GM18867 (cell line): Measurements from ENCODE around the gene CDH6.
"Not testable (repeated sequence)": the region's sequence is repeated elsewhere in the genome, so short reads cannot be mapped to it uniquely, and the experiment has no call there.

Experiments used
- ATAC-seq: cut with Tn5 transposase; IDR thresholded peaks from one replicate; pipeline ENCODE4 v1.9.1; 2021; ENCODE audit warnings: mild to moderate bottlenecking, moderate library complexity; ENCODE audit not compliant: unreplicated experiment

Gene CDH6

DNA sequence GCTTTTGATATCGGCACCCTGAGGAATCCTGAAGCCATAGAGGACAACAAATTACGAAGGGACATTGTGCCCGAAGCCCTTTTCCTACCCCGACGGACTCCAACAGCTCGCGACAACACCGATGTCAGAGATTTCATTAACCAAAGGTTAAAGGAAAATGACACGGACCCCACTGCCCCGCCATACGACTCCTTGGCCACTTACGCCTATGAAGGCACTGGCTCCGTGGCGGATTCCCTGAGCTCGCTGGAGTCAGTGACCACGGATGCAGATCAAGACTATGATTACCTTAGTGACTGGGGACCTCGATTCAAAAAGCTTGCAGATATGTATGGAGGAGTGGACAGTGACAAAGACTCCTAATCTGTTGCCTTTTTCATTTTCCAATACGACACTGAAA, 129.5 kb downstream of the CDH6 start:
- no peak for ATAC-seq

DNA sequence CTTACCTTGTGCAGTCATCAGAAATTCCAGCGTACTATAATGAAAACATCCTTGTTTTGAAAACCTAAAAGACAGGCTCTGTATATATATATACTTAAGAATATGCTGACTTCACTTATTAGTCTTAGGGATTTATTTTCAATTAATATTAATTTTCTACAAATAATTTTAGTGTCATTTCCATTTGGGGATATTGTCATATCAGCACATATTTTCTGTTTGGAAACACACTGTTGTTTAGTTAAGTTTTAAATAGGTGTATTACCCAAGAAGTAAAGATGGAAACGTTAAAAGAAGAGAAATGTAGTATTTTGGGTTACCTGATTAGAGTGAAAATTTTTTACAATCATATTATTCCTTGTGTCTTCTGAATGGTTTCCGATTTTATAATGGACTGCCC, 131.4 kb downstream of the CDH6 start:
- ATAC-seq = no peak

DNA sequence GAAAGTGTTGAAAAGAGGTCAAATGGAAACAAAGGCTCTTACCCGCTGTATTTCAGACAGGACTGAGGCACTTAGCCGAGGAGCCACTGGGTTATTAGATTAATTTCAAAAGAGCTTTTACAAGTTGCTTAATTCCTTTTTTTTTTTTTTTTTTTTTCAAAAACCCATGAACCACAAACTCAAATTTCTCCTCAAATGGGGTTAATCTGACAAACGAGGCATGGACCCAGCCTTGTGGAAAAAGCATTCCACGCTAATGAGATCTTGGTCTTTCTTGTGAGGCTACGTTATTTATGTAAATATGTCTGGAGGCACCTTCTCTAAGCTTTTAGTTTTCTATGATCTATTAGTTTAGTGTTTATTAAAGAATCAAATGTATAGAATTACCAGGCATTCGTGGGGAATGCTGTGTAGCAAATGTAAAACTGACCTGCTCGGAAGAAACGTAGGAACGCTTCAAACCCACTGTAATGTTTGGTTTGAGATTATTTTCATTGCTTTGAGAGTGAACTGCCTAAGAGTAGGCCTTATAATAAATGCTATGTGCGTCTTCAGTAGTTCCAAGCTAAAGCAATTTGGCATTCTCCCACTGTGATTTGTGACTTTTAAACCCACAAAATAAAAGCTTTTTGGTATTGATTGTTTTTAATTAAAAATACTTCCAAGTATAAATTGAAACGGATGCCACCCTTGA, 134.7 kb downstream of the CDH6 start:
- no peak for ATAC-seq

DNA sequence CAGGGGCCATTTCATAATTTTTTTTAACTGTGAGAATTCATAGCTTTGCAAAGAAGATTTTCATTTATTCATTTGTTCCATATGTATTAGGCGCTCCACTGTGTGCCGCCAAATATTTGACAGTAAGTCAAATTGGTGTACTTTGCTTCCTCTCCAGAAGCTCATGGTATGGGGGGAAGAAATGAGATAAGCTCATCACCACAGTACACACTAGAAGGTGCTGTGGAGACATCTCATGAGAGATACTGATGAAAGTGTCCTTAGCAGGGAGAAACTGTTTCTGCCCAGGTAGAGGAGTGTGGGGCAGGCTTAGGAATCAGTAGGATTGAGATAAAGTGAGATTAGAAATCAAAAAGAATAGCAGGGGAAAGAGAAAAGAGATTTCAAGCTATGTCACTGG, 136.2 kb downstream of the CDH6 start:
- ATAC-seq = no peak

DNA sequence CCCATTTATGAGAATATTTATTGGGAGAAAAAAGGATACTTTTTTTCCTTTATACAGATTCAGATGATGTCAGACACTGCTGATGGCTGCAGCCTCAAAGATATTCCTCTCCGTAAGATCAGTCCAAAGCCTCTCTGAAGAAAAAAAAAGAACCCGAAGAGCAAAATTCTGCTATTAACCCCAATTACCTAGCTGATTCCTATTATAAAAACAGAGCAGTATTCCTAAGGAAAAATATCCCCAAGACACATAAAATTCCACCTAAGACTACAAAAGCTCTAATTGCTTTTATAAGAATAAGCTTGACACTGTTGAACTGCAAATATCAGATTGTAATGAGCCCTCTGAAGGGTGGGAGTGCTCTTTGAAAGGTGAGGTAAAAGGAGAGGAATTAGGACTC, 138.7 kb downstream of the CDH6 start:
- ATAC-seq = no peak

DNA sequence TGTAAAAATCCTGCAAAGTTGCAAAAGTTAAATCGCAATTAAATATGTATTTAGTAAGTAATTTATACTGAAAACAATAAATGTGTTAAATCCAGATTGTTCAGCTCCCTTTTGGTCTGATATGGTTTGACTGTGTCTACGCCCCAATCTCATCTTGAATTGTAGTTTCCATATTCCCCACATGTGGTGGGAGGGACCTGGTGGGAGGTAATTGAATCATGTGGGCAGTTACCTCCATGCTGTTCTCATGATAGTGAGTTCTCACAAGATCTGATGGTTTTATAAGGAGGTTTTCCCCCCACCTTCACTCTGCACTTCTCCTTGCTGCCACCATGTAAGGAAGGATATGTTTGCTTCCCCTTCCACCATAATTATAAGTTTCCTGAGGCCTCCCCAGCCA, 140.0 kb downstream of the CDH6 start:
- ATAC-seq = no peak

DNA sequence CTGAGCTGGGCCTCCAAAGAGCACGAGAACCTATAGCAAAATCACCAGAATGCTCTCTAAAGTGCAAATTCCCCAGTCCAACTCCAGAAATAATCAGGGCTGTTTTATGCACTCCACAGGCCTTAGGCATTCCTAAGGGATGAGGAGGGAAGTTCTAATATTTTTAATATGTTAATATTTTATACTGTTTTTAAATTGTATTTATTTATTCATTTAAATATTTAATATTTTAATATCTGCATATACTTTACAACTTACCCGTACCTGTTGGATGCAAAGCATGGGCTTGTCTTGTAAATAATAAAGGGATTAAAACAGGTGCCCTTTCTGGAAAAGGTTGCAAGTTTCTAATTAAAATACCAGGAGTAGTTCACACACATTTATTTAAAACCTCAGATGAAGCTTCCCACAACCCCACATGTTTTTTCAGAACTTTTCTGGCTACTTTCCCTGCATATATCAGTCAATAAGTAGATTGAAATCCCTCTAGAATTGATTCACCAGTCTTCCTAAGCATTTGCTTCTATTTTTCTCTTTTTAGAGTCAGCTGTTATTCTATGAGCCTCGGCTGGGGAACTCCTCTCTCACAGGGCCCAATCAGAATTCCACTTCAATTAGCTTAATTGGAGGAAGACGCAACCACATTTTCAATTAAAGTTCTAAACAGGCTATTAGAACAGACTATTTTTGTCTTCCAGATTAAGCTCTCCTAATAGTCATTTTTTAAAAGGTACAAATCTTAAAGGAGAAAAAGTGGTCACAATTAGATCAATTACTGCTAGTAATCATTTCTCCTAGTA, 140.8 kb downstream of the CDH6 start:
- no peak for ATAC-seq

DNA sequence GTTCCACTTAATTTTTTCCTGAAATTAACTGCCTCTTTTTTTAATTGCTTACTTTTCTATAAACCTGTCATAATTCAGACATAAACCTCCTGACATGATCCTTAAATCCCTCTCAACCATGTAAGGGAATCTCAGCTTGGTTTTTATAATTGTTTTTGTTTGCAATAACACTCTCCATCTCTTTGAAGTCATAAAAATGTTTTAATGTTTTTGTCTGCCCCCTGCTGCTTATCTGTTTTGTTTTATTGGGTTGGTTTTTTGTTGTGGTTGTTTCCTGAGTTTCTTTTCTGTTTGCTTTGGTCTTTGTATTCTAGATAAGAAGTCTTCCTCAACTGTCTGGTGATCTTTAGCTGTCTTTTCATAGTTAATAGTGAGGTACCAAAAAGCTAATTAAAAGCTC, 142.0 kb downstream of the CDH6 start:
- ATAC-seq = no peak

DNA sequence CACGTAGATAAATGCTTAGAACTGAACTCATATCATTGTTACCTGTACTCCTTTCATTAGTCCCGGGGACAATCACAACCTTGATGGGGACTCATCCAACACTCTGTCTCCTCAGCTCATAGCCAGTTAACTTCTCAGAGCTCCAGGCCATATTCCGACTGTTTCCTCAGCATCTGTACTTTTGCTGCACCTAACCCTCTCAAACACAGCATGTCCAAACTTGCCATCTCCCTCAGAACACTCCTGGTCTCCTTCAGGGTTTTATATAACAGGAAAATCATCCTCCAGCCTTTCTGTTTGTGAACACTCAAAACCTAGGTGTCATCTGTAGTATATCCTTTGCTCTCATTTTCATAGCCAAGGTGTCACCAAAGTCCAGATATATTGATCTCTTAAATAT, 150.5 kb downstream of the CDH6 start:
- ATAC-seq = no peak

DNA sequence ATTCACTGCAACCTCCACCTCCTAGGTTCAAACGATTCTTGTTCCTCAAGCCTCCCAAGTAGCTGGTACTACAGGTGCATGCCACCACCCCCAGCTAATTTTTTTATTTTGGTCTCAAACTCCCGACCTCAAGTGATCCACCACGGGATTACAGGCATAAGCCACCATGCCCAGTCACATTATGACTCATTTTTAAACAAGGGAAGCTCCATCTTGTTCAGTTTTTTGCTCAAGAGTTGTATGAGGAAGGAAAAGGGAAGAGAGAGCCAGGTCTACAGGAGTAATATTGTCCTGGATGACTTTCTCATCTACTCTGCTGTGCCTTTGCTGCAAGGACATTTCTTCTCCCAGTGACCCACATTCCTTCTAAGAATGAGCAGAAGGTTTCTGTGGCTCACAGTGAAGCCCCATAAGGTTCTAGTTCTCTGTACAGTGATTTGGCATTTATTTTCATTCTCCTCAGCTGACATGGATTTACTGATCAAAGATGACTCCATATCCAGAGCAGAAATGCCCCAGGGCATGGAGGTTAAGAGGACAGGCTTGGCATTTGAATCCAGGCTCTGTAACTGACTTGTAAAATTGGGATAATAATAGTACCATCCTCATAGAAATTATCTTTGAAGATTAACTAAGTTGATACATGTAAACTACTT, 153.5 kb downstream of the CDH6 start:
- ATAC-seq = no peak

DNA sequence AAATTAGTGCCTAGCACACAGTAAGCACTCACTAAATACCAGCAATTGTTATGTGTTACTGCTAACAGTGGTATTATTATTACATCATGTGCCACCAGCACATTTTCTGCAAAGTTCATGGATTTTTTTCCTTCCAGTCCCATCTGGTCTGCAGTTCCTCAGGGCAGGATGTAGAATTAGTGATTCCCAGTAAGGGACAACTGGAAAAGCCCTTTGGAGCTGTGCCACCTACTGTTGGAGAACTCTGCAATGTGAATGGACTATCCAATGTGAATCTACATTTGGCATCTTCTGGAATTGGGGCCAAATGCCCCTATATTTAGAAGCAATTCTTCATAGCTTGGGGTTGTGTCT, 154.0 kb downstream of the CDH6 start:
- ATAC-seq = no peak

DNA sequence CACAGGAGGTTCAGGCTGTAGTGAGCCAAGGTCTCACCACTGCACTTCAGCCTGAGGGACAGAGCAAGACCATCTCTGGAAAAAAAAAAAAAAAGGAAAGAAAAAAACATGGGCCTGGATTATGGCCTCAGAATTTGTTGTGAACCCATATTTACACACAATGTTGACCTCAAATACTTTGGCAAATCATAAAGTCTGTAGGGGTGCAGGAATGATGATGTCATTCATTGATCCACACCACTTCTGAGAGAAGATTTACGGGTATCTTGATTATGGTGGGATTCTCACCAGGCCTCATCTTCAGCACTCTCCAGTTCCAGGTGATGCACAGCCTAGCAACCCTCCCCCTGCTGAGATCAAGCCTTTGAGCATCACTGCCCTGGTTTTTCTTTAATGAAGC, 156.9 kb downstream of the CDH6 start:
- ATAC-seq = no peak

DNA sequence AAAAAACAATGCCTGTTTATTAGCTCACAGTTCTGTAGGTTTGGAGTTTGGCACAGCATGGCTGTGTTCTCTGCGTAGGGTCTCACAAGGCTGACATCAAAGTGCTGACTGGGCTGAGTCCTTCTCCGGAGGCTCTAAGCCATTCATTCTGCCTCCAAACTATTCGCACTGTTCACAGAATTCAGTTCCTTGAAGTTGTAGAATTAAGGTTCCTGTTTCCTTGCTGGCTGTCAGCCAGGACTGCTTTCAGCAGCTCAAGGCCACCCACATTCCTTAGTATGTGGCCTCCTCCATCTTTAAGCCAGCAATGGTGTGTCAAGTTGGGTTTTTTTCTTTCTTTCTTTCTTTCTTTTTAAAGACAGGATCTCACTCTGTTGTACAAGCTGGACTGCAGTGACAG, 161.9 kb downstream of the CDH6 start:
- no peak for ATAC-seq

DNA sequence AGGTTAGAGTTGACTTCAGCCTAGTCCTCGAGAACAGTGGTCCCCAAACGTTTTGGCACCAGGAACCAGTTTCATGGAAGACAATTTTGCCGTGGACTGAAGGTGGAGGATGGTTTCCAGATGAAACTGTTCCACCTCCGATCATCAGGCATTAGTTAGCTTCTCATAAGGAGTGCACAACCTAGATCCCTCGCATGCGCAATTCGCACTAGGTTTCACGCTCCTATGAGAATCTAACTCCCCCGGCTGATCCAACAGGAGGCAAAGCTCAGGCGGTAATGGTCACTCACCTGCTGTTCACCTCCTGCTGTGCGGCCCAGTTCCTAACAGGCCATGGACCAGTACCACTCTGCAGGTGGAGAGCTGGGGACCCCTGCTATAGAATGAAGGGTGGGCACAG, 163.6 kb downstream of the CDH6 start:
- no peak for ATAC-seq

DNA sequence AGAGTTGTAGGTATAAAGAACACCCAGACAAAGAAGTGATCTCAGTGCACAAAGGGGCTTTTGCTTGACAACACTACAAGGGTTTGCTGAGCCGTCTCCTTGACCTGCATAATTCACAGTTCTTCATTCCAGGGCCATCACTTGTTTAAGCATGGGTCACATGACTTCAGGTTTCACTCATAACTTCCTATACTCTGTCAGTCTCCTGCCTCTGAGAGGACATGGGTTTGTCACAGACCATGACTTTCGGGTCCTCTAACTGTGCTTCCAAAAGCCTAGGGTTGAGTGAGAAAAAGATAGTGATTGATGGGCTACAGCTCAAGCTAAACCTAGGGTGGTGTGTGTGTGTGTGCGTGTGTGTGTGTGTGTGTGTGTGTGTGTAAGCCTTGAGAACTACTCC, 166.4 kb downstream of the CDH6 start:
- no peak for ATAC-seq

DNA sequence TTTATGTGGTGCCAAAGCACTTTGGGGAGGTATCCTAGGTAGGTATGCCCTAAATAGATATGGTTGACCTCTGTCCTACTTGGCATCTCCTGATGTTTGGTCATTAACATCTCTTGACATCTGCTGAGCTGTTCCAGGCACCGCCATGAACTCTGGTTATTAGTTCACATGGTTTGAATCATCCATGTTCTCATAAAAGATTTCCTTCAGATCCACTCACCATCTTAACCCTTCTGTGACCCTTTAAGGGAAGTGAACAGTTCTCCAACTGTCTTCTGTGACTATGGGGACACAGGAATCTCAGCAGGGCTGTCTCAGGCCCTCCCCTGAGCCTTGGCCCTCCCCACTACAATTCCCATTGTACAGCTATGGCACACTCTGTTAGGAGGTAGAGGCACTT, 167.7 kb downstream of the CDH6 start:
- ATAC-seq = no peak

DNA sequence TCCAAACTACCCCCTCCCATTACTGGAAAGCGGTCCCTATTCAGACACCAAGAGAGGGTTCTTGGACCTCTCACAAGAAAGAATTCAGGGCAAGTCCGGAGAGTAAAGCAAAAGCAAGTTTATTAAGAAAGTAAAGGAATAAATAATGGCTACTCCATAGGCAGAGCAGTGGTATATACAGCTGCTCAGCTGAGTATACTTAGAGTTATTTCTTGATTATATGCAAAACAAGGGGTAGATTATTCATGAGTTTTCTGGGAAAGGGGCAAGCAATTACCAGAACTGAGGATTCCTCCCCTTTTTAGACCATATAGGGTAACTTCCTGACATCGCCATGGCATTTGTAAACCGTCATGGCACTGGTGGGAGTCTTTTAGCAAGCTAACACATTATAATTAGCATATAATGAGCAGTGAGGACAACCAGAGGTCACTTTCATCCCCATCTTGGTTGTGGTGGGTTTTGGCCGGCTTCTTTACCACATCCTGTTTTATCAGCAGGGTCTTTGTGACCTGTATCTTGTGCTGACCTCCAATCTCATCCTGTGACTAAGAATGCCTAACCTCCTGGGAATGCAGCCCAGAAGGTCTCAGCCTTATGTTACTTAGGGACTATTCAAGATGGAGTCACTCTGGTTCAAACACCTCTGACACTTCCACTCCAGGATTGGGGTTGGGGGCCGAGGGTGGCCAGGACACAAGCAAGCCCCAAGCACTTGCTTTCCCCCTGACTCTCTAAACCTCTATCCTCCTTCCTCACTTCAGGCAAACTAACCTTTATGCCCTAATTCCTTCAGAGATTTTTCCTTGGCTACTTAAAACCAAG, 168.4 kb downstream of the CDH6 start:
- not testable (repeated sequence) for ATAC-seq

DNA sequence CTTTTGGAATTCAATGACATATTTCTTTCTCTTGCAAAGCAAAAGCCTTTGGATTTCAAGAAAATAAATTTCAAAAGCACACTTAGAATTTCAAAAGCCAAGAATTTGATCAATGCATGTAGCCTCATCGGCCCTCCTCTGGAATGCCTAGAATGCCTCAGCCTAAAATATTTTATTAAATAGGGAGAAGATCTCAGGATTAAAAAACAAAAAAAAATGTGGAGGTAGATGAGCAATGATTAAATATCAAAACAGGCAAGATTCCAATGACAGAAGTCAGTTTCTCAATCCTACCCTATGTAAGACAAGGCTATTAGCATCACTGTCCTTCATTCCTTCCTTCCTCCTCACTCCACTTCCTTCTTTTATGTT, 169.0 kb downstream of the CDH6 start:
- ATAC-seq = no peak

DNA sequence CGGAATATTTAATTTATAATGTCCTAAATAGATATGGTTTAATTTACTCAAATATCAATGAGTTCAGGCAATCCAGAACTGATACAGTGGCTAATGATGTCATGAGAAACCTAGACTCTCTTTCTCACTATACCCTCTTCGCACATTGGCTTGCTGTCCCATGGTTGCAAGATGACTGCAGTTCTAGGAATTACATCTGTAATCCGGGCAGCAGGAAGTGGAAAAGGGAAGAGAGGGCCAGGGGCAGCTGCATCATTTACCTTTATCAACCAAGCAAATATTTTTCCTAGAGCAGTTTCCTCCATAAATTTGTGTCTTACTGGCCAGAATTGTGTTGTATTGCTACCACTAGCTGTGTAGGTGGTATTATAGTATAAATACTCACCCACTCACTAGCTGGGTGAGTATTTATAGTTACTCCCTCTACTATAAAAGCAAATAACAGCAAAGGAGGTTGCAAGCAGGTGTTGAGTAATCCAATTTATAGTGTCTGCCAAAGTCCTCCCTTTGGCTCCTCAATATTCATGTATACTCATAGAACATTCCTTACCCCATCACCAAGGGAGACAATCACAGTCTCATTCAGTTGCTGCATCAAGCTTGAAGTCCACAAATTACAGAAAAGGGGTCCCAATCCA, 169.6 kb downstream of the CDH6 start:
- no peak for ATAC-seq

DNA sequence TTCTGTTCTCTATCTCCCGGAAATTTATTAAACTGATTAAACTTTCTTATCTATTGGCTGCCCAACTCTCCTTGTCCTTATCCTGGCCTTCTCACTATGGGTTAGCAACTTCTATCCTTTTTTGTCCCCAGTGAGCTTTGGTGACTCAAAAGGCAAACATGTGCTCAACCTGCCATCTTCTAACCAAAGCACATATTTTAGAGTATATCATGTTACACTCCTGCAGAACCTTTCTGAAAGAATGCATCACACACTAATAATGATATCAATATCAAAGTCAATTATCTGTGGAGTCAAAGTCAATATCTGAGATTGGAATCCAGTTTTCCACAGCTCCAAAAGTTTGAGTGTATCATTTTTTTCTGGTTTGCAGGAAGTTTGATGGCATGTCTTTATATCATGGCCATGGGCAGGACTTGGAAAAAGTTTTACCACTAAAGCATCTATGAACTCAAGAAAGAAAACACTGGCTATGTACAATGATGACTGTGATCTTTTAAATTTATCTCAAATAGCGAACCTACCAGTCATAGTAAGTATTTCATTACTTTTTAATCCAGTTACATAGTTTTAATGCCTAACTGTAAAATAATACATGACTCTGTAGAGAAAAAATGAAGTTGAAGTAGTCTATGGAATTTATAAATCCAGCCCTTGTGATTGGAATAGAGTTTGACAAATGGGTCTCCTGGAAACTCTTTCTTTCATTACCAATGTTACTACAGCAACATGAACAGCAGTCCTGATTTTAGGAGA, 171.6 kb downstream of the CDH6 start:
- no peak for ATAC-seq
